ENCODE data around the gene PDS5A.
"Not testable (repeated sequence)": the region's sequence is repeated elsewhere in the genome, so short reads cannot be mapped to it uniquely, and the experiment has no call there.

The PDS5A gene

GRCh38 chr4:39961311-39961877 is 16.3 kb downstream of the PDS5A start:
- no peak for DNase-seq (ENCODE audit: low spot score)

GRCh38 chr4:39950861-39951481 is 26.7 kb downstream of the PDS5A start:
- no peak for DNase-seq (ENCODE audit: low spot score)

GRCh38 chr4:39947963-39948362 is 29.7 kb downstream of the PDS5A start:
- no peak for DNase-seq (ENCODE audit: low spot score)

DNA sequence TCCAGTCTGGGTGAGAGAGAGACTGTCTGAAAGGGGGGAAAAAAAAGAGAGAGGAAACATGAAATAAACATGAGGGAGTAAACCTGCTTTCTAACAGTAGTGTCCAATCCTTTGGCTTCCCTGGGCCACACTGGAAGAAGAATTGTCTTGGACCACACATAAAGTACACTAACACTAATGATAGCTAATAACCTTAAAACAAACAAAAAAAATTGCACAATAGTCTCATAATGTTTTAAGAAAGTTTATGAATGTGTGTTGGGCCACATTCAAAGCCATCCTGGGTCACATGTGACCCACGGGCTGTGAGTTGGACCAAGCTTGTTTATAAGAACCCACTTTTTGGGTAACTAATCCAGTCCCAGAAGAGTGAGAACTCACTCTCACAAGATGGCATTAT is 30.3 kb downstream of the PDS5A start:
- no peak for DNase-seq (ENCODE audit: low spot score)

DNA sequence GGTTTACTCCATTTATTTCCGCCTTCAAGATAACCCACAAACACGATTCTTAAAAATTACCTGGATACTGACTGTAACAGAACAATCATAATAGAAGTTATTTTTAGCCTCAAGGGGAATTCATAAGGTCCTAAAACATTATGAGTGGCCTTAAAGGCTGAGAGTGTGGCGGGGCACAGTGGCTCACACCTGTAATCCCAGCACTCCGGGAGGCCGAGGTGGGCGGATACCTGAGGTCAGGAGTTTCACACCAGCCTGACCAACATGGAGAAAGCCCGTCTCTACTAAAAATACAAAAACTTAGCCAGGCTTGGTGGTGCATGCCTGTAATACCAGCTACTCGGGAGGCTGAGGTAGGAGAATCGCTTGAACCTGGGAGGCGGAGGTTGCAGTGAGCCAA is 33.5 kb downstream of the PDS5A start:
- not testable (repeated sequence) for DNase-seq (ENCODE audit: low spot score)

DNA sequence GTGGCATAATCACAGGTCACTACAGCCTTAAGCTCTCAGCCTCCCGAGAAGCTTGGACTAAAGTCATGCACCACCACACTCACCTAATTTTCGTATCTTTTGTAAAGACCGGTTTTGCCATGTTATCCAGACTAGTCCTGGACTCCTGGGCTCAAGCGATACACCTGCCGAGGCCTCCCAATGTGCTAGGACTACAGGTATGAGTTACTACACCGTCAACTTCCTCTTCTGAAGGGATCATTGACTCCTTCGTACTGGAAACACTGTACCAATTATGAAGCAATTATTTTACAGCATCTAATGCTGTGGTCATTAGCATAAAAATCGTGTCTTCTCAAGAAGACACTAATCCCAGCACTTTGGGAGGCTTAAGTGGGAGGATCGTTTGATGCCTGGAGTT is 35.2 kb downstream of the PDS5A start:
- no peak for DNase-seq (ENCODE audit: low spot score)

DNA sequence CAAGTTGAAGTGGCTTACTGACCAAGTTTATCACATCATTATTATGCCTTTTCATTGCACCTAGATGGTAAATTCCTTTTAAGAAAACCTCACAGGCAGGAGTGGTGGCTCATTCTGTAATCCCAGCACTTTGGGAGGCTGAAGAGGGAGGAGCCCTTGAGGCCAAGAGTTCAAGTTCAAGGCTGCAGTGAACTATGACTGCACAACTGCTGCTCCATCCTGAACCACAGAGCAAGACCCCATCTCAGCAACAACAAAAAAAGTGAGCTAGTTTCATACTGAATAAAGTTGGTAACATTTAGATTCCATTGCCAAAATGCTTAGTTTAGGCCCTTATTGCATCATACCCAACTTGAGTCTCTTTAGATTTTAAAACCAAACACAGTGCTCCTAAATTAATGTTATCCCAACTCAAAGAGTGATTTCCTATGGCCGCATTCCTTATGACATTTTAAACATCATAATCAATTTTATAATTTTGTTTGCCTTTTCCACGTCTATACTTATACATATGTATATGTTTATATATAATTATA is 36.0 kb downstream of the PDS5A start:
- no peak for DNase-seq (ENCODE audit: low spot score)

DNA sequence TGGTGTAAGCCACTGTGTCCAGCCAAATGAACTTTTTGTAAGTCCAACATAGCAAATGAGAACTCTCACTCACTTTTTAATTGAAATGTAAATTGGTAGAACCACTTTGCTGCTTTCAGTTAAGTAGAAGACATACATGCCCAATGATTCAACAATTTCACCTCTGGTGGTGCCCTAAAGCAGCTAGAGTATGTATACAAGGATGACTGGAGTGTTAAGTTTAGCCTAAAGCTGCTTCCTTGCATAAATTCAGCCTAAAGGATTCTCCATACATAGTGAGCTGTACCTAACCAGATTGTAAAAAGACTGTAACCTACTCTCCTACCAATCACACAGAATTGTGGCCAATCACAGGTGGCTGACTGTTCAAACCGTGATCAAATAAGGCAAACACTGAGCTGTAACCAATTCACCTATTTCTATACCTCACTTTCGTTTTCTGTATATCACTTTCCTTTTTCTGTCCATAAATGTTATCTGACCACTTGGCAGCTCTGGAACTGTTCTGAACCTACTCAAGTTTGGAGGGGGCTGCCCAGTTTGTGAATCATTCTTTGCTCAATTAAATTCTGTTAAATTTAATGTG is 39.9 kb downstream of the PDS5A start:
- no peak for DNase-seq (ENCODE audit: low spot score)

DNA sequence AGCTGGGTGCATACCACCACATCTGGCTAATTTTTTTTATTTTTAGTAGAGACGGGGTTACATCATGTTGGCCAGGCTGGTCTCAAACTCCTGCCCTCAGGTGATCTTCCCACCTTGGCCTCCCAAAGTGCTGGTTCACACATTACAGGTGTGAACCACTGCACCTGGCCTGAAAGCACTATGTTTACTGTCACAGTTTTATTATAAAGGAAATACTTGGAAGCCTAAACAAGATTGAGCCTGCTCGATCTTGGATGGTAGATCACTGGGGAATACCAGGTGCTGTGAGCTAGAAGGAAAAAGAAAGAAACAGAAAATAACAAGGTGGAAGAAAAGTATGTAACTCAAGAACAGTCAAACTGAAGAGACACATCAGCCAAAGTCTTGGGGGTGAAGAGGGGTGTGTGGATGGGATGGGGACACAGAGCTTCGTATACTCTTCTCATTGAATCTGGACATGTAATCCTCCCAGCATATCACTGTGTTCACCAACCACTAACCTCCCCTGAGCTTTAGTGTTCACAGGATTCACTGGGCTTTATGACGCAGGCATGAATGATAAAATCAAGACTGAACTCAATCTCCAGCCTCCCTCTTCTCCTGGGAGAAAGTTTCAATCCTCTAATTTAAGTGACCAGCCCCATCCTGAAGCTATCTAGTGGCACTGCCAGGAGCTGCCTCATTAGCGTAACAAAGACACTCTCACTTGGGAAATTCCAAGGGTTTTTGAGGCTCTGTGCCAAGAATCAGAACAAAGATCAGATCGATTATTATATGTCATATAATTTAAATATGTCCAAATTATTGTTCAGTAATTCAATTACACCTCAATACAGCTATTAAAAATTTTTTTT is 40.9 kb downstream of the PDS5A start:
- no peak for DNase-seq (ENCODE audit: low spot score)

DNA sequence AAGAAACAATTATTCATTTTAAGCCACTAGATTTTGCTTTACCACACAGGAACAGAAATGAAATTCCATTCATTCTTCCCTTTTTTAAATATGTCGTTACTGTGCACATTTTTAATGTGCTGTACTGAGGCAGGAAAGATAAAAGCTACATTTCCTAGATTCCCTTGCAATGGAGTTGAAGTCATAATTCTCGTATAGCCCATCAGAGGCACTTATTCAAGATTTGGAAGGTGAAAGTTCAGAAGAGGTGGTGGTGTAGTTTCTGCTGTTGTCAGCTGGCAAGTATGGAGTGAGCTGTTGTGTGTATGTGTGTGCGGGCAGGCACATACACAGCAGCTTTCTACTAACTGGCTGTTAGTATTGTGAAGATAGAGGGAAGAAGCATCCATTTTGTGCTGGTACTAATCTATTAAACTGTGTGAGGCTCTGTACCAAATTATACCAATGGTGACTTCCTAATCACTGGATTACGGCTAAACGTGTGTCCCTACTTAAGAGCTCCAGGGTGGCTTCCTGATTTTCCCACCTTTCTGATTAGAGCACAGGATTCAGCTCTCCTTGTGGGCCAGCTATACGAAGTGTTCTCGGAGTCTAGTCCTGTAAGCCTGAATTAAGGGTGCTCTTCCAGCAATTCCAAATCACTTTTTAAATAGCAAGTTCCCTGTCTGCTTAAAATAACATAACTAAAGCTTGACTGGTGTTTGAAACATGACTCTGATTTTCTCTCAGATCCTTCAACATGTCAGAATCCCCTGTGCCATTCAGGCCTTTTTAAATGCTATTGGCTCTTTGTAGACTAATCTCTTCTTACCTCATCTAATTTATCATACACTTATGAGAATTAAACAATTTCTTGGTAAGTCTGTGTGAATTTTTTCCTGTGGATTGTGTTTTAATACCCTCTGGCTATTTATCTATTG is 43.8 kb downstream of the PDS5A start:
- DNase-seq (ENCODE audit: low spot score), result no peak

DNA sequence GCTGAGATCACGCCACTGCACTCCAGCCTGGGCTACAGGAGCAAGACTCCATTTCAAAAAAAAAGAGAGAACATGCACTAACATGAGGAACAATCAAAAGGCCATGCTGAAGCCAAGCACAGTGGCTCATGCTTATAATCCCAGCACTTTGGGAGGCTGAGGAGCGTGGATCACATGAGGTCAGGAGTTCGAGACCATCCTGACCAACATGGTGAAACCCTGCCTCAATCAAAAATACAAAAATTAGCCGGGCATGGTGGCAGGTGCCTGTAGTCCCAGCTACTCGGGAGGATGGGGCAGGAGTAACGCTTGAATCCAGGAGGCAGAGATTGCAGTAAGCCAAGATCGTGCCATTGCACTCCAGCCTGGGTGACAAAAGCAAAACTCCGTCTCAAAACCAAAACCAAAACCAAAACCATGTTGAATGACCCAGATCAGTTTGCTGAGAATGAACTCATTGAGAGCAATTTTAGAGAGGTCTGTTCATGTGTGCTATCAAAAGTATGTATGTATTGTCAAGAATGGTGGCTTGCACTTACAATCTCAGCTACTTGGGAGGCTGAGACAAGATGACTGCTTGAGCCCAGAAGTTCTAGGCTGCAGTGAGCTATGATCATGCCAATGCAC is 44.8 kb downstream of the PDS5A start:
- DNase-seq (ENCODE audit: low spot score), result peak; percentile 13

DNA sequence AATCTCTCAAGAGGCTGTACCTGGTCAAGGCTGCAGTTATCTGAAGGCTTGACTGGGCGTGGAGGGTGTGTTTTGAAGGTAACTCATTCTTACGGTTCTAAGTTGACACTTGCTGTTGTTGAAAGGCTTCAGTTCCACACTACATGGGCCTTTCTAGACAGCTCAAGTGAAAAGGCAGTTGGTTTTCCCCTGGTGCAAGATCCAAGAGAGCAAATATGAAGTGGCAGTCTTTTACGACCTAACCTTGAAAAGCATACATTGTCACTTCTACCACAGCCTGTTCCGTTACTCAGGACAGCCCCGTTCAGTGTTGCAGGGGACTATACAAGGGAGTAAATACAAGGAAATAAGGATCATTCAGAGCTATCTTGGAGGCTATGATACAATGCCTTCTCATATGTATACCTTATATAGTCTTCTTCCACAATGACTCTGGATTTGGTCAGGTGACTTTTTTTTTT is 46.2 kb downstream of the PDS5A start:
- no peak for DNase-seq (ENCODE audit: low spot score)

- DNase-seq (ENCODE audit: low spot score), result no peak
These were observed 49.2 kb downstream of the PDS5A start for GRCh38 chr4:39928538-39928937.

DNA sequence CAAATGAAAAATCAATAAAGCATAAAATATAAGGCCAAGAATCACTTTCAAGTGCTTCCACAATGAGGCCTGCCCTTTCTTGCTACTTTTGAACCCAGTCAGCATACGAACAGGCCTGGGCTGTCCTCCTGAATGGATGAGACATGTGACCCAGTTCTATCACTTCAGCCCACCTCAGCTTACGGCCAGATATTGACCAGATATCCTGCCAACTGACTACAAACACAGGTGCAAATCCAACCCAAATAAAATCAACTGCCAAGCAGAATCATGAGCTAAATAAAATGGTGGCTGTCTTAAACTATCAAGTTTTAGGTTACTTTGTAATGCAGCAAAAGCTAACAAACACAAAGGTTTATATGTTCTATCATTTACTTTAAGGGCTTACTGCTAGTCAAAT is 53.7 kb downstream of the PDS5A start:
- no peak for DNase-seq (ENCODE audit: low spot score)

- DNase-seq (ENCODE audit: low spot score), result no peak
These were observed 55.3 kb downstream of the PDS5A start for GRCh38 chr4:39922399-39922798.

DNA sequence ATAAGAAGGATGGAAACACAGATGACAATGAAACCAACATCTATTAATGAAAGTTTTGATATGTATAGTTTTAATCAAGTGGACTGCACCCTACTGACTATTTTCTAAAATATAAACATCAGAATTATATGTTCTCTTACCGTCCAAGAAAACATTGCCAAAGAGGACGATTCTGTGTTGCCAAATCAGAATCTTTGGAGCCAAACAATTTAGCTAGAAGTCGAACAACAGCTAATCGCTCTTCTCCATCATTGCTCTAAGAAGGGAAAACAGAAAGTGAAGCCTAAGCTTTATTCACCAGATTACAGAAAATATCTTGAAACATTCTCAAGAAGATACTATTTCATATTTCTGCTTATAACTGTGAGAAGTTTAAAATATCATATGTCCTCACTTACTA is 64.2 kb downstream of the PDS5A start:
- no peak for DNase-seq (ENCODE audit: low spot score)

DNA sequence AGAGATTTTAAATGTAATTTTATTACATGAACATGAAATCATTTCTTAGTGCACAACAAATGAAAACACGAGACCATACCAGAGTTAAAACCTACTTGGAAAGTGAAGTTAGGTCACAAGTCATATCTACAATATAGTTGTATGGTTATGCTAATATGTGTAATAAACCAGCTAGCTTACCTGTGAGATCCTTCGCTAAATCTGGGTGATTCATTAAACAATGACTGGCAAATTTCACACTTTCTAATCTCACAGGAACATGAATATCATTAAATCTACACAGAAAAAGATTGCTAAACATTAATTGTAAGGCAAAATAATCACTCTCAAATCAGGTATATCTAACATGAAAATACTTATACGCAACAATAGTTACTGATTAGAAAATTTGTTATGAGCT is 67.6 kb downstream of the PDS5A start:
- no peak for DNase-seq (ENCODE audit: low spot score)

- DNase-seq (ENCODE audit: low spot score), result no peak
These were observed 69.4 kb downstream of the PDS5A start for GRCh38 chr4:39908284-39908683.

DNA sequence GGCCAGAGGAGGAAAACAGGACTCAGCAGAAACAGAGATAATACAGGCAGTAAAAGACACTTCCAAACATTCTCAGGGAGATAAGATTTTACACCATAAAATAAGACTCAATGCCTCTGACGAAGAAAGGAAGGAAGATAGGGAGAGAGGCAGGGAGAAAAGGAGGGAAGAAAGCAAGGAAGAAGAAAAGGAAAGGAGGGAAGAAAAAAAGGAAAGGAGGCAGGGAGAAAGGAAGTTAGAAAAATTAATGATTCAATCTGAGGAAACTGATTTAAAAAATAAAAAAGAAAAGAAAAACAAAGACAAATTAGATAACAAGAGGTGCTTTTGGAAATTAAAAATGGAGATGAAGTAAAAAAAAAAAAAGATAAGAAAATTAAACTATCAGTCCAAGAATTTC is 72.1 kb downstream of the PDS5A start:
- DNase-seq (ENCODE audit: low spot score), result no peak

DNA sequence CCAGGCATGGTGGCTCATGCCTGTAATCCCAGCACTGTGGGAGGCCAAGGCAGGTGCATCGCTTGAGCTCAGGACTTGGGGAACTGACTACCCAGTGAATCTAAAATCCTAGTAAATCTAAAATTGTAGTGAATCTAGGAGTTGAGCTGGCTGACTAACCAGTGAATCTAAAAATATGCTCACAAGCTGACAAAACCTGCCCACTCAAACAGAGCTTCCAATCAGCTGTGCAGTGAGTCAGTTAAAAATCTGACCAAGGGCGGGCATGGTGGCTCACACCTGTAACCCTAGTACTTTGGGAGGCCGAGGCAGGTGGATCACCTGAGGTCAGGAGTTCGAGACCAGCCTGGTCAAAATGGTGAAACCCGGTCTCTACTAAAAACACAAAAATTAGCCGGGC is 72.7 kb downstream of the PDS5A start:
- DNase-seq (ENCODE audit: low spot score), result not testable (repeated sequence)

DNA sequence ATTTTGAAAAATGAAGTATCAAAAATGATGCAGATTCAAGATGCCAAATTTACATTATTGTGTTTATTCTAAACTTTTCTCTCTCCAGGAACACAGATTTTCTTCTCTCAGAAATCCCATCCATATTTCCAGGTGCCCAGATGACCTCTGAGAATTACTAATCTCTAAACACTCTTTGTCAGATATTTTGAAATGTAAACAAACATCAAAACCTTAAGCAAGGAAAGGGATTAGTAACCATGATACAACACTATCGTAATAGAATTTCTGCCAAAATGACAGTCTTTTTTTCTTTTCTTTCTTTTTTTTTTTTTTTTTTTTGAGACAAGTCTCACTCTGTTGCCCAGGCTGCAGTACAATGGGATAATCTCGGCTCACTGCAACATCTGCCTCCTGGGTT is 76.7 kb downstream of the PDS5A start:
- DNase-seq (ENCODE audit: low spot score), result no peak
